ENCODE results near the gene TKT.
"Not testable (repeated sequence)": the region's sequence is repeated elsewhere in the genome, so short reads cannot be mapped to it uniquely, and the experiment has no call there.

TKT gene

DNA sequence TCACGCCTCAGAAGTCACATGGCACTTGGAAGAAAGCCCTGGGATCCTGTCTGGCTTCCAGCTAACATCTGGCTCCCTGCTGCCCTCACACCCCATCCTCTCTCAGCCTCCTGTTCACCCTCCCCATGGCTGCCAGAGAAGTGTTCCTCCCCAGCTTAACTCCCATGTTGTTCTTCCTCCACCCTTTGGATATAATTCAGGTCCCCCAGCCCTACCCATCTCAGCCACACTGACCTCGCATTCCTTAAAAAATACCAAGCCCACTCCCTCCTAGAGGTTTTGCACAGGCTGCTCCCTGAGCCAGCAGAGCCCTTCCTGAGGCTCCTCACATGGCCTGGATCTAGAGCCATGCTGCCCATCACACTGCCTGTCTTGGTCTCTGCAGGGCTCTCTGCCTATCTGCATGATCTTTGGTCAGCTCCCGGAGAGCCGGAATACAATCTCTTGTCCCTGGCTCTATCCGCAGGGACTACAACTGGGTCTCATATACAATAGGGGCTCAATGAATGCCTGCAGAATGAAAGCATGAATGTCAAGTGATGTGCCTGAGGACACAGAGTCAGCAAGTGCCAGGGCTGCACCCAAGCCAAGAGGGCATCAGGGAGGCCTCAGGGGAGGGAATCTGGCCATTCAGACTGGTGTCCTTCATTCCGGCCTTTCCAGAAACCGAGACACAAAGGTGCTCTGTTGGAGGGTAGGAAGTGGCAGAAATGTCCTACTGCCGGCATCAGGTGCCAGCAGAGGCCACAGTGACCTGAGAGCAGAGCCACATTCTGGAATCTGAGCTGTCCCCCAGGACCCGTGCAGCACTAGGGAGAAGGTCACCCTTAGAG lies 3.8 kb upstream of the TKT start:
- DNase-seq (ENCODE audit: low spot score) = no peak

DNA sequence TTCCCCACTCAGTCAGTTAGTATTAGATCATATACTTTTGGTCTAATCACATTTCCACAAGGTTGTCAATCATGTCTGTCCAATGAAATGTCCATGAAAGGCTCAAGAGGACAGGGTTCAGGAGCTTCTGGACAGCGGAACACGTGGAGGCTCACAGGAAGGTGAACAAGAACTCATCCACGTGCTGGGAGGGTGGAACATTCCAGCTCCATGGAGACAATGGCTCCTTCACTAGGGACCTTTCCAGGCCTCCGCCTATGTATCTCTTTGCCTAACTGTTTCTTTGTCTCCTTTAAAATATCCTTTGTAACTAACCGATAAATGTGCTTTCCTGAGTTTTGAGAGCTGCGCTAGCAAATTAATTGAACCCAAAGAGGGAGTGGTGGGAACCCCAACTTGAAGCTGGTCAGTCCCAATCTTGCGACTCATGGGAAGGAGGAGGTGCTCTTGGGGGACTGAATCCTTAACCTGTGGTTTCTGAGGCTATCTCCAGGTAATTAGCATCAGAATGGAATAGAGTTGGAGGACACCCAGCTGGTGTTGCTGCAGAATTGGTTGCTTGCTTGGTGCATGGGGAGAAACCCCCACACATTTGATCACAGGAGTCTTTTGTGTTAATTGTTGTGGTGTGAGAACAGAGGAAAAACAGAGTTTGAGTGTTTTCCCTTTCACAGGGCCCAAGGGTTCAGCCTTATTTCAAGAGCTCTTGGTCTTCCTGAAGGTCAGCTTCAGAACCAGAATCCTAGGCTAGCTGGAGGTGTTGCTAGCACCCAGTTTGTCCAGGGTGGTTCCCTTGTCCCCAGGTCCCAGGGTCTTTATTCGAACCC lies 3.0 kb upstream of the TKT start:
- no peak for DNase-seq (ENCODE audit: low spot score)

DNA sequence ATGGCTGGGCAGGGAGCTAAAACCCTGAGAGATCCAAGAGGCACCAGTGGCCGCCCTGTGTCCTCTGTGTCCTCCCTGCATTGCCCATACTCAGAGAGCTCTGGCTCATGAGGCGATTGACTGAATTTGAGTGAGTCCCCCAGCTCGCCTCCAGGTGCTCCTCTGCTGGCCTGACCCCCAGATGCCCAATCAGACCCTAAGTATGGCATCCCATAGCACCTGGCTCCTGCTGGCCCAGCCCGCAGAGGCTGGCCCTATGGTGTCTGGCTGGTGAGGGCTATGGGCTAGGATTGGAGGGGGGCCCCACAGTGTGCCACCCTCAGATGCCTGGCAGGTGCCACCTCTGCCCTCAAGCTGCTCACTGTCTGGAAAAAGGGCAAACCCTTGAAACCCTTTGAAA lies 1.6 kb upstream of the TKT start:
- no peak for DNase-seq (ENCODE audit: low spot score)

DNA sequence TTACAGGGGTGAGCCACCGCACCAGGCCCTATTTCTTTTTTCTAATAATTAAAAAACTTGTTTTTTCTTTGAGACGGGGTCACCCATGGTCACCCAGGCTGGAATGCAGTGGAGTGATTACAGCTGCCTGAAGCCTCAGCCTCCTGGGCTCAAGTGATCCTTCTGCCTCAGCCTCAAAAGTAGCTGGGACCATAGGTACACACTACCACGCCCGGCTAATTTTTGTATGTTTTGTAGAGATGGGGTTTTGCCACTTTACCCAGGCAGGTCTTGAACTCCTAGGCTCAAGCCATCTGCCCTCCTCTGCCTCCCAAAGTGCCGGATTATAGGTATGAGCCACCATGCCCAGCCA lies 858 bp upstream of the TKT start:
- DNase-seq (ENCODE audit: low spot score) = no peak

DNA sequence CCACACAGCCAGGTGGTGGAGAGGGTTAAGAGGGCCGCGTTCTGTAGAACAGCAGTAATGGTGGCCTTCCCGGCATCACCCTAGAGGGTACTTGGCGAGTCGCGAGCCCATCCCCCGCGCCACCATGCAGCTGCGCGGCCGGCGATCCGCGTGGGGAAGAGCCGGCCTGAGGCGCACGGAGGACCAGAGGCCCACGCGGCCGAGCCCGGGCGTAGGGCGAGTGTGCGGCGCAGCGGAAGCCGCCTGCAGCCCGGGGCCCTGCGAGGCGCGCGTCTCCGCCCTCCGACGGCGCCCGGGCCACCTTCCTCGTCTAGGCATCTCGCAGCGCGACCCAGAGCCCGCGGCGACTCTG lies 423 bp downstream of the TKT start:
- no peak for DNase-seq (ENCODE audit: low spot score)

DNA sequence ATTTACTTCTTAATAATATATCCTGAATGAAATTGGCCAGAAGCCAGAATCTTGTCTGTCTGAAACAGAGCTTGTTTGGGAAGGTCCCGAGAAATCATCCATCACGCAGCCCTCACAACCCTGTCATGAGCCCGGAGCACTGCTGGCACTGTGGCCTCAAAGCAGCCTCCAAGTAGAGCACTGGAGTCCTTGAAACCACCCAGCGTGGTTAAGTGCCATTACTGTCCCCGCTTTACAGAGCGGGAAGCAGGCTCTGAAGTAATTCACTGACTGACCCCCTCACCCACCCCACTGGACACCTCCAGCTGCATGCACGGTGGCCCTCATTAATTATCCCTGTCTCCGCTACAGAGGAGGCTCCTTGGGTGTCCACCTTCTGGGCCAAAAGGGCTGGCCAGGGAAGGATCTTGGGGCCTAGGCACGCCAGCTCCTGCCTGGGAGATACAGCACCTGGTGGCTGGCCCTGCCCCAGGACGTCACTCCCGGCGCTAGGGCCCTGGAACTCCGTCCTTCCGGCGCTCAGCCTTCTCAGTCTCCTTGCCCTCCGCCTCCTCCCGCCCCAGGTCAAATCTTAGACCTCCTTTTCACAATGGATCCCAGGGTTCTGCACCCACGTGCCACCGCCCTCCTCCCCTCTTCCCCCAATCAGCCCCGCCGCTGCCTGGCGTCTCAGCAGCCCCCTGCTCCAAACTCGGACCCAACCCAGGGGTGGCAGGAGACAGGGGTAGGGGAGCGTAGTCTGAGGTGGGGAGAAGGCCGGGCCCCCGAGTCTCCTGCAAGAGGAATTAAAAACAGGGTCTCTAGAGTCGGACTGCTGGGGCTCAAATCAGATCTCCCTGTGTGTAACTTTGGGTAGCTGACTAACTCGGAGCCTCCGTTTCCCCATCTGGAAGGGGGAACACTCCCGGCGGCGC lies 1.1 kb downstream of the TKT start:
- DNase-seq (ENCODE audit: low spot score) = peak; percentile 51

DNA sequence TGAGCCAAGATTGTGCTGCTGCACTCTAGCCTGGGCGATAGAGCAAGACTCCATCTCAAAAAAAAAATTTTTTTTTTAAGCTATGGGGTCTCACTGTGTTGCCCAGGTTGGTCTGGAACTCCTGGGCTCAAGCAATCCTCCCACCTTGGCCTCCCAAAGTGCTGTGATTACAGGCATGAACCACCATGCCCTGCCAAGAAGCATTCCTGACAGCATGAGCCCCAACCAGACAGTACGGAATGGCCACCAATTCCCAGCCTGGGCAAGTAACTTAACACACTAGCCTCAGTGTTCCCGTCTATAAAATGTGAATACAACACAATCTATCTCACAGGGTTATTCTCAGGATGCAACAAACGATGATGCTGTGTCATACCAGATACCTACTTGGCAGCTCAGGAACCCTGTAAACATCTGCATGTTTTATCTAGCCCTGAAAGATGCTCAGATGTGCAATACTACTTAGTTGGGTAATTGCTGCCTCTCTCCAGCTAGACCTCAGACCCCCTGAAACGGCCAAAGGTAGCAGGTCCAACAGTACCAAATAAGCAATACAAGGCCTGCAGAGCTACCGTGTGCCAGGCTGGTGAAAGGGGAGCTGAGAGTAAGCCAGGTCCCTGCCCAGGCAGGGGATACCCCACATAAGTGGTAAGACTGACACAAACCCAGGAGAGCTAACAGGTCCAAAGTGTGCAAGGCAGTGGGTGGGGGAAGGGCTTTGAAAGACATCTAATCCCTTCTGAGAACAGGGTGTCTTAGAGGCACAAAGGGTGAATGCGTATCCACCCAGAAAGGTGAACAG lies 1.9 kb downstream of the TKT start:
- no peak for DNase-seq (ENCODE audit: low spot score)

DNA sequence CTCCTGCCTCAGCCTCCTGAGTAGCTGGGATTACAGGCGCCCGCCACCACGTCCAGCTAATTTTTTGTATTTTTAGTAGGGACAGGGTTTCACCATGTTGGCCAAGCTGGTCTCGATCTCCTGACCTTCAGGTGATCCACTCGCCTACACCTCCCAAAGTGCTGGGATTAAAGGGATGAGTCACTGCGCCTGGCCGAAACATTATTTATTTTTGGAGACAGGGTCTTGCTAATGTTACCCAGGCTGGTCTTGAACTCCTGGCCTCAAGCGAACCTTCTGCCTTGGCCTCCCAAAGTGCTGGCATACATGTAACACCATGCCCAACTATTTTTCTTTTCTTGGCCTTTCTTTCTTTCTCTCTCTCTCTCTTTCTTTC lies 2.9 kb downstream of the TKT start:
- DNase-seq (ENCODE audit: low spot score) = not testable (repeated sequence)

DNA sequence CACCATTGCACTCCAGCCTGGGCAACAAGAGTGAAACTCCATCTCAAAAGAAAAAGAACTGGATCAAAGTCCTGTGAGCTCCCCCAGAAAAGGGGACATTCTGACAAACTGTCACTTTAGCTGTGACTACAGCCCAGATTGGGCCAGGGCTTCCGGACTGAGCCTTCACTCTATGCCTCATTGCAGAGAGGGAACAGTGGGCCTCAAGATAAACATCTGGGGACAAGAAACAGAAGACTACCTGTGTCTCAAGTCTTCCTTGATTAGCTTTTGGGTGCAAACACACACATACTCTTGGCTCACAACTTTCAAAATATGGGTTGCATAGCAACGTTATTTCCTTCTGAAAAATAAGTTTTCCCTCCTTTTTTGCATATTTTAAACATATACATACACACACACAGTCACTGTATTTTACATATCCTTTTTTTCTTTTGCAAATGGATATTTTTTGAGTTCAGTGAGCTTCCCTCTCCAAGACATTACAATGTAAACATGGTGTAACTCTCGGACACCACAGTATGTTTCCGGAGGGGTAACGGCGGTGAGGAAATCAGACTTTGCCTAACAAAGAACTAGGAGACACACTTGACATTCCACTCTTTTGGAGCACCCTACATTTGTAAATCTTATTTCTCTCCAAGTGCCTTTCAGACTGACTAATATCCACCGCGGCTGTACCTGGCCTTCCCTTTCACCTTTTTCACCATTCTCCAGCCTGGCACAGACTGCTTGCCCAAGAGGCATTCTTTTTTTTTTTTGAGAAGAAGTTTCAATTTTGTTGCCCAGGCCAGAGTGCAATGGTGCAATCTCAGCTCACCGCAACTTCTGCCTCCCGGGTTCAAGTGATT lies 3.5 kb downstream of the TKT start:
- DNase-seq (ENCODE audit: low spot score) = no peak

DNA sequence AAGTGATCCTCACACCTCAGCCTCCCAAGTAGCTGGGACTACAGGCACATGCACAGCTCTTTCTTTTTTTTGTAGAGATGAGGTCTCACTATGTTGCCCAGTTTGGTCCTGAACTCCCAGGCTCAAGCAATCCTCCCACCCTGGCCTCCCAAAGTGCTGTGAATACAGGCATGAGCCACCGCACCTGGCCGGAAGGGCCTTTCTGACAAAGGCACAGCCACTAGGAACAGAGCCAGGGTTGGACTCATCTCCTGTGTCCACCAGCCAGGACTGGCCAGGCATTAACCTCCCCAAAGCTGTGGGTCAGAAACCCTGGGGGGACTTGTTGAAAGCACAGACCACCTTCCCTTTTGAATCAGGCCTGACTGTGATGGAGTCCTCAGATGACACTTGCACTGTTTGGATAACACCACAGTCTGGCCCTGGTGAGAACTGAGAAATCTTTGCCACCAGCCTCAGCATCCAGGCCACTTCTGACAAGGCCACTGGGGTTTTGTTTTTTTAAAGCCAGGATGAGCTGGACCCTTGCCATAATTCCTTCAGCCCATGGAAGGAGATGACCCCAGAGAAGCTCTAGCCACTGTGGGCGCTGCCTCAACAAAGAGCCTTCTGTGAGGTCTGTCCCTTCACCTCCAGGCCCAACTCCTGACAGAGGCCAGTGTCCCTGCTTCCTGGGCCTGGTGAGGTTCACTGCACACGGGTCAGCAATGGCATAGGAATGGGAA lies 4.8 kb downstream of the TKT start:
- no peak for DNase-seq (ENCODE audit: low spot score)

DNA sequence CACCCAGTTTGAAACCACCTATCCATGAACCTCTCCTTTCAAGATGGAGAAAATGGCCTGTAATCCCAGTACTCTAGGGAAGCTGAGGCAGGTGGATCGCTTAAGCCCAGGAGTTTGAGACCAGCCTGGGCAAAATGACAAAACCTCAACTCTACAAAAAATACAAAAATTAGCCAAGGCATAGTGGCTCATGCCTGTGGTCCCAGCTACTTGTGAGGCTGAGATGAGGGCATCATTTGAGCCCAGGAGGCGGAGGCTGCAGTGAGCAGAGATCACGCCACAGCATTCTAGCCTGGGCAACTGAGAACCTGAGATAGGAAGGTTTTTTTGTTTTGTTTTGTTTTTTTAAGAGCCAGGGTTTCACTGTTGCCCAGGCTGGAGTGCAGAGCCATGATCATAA lies 5.4 kb downstream of the TKT start:
- no peak for DNase-seq (ENCODE audit: low spot score)

DNA sequence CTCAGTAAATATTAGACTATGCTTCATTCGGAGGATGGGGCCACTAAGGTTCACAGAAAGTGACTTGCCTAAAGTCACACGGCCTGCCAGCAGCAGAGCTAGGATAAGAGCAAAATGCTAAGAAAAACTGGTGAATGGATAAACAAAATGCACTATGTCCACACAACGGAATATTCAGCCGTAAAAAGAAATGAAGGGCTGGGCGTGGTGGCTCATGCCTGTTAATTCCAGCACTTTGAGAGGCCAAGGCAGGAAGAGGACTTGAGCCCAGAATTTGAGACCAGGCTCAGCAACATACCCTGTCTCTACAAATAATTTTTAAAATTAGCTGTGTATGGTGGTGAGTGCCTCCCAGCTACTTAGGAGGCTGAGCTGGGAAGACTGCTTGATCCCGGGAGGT lies 7.7 kb downstream of the TKT start:
- DNase-seq (ENCODE audit: low spot score) = no peak

DNA sequence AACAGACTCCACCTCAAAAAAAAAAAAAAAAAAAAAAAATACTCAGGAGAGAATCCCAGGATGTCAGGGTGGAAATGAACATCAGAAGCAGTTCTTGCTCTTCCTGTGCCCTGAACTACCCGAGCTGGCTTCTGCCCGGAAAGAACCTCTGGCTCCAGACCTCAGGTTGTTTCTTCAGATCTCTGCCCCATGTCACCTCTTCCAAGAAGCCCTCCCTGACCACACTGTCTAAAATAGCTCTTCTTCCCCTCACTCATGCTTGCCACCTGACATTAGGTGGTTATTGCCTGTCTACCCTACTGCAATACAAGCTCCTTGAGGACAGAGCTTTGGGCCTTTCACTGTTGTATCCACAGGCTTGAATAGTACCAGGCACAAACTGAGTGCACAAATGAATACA lies 8.2 kb downstream of the TKT start:
- DNase-seq (ENCODE audit: low spot score) = no peak

DNA sequence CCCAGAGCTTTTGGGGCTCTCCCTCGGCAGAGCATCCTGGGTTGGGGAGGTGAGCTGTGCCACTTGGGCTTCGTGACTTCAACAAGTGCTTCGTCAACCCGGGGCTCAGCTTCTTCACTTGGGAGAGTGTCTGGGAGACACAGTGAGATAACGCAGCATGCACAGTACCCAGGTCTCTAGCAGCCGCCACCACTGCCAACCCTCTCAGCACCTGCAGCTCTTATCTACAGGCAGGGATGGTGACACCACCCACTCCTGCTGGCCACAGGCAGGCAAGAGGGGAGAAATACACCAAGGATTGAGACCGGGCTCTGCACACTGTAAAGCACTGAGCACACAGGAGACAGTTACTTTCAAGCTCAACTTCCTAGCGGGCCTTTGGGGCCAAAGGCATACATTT lies 11.6 kb downstream of the TKT start:
- DNase-seq (ENCODE audit: low spot score) = no peak

DNA sequence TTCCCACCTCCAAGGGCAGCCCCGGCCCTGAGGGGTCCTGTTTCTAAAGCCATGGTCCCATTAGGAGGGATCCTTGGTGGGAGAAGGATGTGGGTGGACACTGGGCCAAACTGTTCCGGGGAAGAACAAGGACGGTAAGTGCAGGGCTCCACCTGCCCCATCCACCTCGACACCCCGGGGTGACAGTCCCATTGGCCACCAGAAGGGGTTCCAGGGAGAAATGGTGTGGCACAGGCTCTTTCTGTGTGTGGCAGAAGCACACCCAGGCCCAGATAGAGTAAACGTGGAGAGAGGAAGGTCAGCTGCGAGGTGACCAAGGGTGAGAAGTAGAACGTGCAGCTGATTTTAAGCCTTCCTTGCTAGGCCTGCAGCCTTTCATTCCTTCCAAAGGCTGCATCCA lies 12.0 kb downstream of the TKT start:
- DNase-seq (ENCODE audit: low spot score) = no peak

DNA sequence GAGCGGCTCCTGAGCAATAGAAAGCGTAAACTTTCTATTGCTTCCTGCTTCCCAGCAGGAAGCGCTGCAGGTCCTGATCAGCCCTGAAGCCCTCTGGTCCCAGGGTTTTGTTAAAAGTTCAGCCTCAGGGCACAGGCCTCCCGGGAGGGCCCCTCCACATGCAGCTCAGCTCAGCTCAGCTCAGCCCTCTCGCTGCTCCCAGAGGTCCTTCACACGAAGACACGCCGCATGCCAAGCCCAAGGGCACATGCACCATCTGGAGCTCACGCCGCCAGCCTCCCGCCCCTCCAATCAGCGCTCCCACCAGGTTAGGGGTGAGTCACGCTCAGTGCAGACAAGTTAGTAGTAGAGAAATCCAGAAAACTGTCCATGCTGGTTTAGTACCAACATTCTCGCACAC lies 12.7 kb downstream of the TKT start:
- no peak for DNase-seq (ENCODE audit: low spot score)

DNA sequence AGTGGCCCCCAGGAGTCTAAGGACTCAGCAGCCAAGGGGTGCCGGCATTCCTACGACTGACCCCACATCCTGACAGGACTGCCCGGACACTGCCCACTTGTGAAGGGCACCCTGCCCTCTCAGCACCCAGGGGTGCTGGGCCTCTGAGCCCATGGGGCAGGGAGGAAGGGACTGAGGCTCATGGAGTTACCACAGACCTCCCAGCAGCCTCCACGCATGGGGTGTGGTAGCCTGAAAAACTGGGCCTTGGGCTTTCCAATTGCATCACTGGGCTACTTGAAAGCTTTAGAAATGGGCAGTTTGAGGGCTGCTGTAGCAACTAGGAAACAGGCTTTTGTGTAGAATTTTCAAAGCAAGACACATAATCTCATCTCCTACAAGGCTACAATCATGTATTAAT lies 13.2 kb downstream of the TKT start:
- no peak for DNase-seq (ENCODE audit: low spot score)

DNA sequence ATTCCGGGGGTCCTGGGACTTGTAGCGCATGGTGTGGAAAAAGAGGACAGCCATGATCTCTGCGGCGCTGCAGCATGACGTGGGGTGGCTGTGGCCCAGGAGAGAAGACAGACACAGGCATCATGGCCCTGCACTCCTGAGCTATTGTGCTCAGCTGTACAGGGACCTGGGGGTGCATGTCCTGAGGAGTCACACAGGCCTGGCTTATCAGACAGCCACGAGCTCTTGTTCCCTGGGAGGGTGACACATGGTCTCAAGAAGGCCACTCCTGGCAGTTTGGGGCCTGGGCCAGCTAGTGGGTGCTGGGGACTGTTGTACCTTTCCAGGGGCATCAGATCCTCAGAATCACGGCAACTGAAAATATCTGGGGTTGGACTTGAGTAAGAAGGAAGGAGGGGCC lies 13.7 kb downstream of the TKT start:
- DNase-seq (ENCODE audit: low spot score) = no peak

DNA sequence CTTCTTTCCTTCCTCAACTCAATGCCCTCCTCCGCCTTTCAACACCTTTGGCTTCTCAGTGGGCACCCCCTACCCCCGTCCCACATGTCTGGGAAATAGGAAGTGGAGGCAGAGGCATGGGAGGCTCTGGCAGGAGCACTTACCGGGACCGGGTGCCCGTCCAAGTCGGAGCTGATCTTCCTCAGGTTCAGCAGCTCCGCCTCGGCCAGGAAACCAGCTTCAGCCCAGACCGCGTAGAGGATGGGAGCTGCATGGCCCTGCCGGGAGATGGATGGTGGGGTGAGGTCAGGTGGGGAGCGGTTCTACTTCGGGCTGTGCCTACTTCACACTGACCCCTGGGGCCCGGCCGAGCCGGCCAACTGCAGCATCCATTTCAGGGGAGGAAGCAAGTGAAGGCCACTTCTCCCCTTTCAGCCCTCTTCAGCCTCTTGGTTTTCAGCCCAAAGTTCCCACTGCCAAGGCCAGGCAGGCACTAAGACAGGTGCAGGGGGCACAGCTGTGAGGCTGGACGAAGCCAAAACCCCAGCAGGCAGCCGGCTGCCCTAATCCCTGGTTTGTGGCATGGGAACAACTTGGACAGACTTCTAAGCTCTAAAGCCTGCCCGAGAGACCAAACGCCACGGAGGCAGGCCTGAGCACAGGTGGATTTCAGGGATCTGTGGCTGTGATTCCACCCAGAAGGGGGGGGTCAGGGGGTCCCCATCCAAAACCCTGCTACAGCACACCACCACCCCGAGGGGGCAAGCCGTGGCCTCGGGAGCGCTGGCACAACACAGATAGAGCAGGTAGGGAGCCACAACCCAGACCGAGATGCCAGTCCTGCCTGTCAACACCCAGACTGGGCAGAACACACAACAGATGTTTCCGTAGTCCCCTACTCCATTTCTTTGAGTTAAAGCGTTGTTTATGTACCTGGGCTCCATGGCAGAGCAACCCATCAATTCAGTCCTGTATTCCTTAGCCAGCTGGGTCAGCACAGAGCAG lies 14.5 kb downstream of the TKT start:
- no peak for DNase-seq (ENCODE audit: low spot score)
